ENCODE measurements around the gene PEX5L.

GRCh38 chr3:179861953-179862352 lies 174.8 kb downstream of the PEX5L start:
- no peak for TF ChIP-seq CTCF (IDR thresholded peaks at IDR 0.05; ENCODE audit: poor library complexity)
- no peak for TF ChIP-seq EZH2 (IDR thresholded peaks at IDR 0.05; ENCODE audit: borderline replicate concordance)
